GM23248 (cell line): ENCODE data around the gene ENG.

Source experiments
- EZH2 ChIP-seq: fragments of 200-600 bp; sonication (generic); IDR thresholded peaks from 2 replicates; pipeline ENCODE4 v1.6.1; 2018; ENCODE audit warnings: antibody characterized with exemption, mild to moderate bottlenecking; ENCODE audit not compliant: insufficient read depth, poor library complexity, severe bottlenecking
- EZH2phosphoT487 ChIP-seq: fragments of 200-600 bp; sonication (generic); IDR thresholded peaks from 2 replicates; pipeline ENCODE4 v1.6.1; 2018; ENCODE audit warnings: antibody characterized with exemption, moderate library complexity, mild to moderate bottlenecking, low read depth; ENCODE audit not compliant: insufficient read depth

GRCh38 chr9:127877566-127877998 is 23.1 kb upstream of the ENG start, which contains the start of gene AK1:
- TF ChIP-seq EZH2 (no peak), EZH2phosphoT487 (no peak)
